Stimulated activated naive B cell treated with anti-CD40 and anti-IgM and Interleukin-4, amounts not matched to agents 10 μg/mL and 1 μg/mL and 100 μg/mL, for 72 hours (primary cell): ENCODE measurements around the gene SLC1A4.
"Not testable (repeated sequence)": the region's sequence is repeated elsewhere in the genome, so short reads cannot be mapped to it uniquely, and the experiment has no call there.

ENCODE experiments used
- ATAC-seq, 2 donors: fragments of 150-1000 bp; cut with Tn5 transposase; replicated peaks; 2 replicates each; pipeline ENCODE4 v1.10.0; 2021; ENCODE audit warnings: moderate library complexity in 1 of 2
- DNase-seq: peaks from one replicate; pipeline ENCODE4 v3.0.0; 2021
- H3K27ac Mint-ChIP-seq: one replicate; pipeline ENCODE4 v1.8.0; 2022; ENCODE audit warnings: mild to moderate bottlenecking, mixed read lengths
- H3K27me3 Mint-ChIP-seq, 2 donors: one replicate each; pipeline ENCODE4 v1.8.0; 2022; ENCODE audit warnings: mixed read lengths in 2 of 2
- H3K36me3 Mint-ChIP-seq, 2 donors: one replicate each; pipeline ENCODE4 v1.8.0; 2022; ENCODE audit warnings: mixed read lengths in 2 of 2, mild to moderate bottlenecking in 1 of 2
- H3K4me1 Mint-ChIP-seq, 2 donors: one replicate each; pipeline ENCODE4 v1.8.0; 2022; ENCODE audit warnings: mixed read lengths in 2 of 2, mild to moderate bottlenecking in 1 of 2
- H3K4me3 Mint-ChIP-seq, 2 donors: one replicate each; pipeline ENCODE4 v1.8.0; 2022; ENCODE audit warnings: mild to moderate bottlenecking in 2 of 2, mixed read lengths in 2 of 2, moderate library complexity in 1 of 2
- H3K9me3 Mint-ChIP-seq, 2 donors: one replicate each; pipeline ENCODE4 v1.8.0; 2022; ENCODE audit warnings: mixed read lengths in 2 of 2, mild to moderate bottlenecking in 1 of 2

Gene SLC1A4

DNA sequence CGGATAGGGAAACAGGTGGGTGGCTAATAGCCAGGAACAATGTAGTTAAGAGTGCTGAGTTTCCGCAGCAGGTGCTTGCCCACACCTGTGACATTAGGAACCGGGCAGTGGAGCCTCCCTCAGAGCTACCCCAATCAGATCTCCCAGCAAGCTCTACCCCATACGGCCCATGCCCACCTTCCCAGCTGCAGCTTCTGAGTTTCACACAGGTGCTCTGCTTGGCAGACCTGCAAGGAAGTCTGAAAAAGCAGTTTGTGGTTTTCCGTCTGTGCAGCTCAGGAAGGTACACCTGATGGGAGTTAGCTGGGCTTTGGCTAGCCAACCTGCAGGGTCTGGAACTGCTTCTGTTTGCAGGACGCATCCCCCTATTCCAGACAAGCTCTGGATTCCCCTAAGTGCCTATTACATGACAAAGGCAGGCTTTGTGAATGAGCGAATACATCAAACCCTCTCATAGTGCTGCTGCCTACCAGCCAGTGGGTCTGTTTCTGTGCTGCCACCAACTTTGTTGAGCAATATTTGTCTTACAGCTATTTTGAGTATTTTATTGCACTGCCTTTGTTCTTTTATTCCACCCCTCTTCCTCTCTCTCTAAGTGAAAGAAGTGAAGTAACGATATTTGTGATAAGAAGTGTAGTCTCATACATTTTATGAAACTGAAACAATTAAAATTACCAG lies 42.3 kb downstream of the SLC1A4 start:
- peak overlapping the region; percentile 52 to 69 for H3K4me3 Mint-ChIP-seq
- no peaks in the 10 kb centered on the region for H3K9me3 Mint-ChIP-seq
- peaks cover 42 to 63% of the 10 kb centered on the region in 2 donors for H3K4me1 Mint-ChIP-seq
- H3K27ac Mint-ChIP-seq: peak overlapping the region; percentile 57
- ATAC-seq (peak in 1 of 2 donors; percentile 22), DNase-seq (no peak)
- H3K36me3 Mint-ChIP-seq: peaks cover 15 to 21% of the 10 kb centered on the region in 2 donors
- no peaks in the 10 kb centered on the region for H3K27me3 Mint-ChIP-seq

DNA sequence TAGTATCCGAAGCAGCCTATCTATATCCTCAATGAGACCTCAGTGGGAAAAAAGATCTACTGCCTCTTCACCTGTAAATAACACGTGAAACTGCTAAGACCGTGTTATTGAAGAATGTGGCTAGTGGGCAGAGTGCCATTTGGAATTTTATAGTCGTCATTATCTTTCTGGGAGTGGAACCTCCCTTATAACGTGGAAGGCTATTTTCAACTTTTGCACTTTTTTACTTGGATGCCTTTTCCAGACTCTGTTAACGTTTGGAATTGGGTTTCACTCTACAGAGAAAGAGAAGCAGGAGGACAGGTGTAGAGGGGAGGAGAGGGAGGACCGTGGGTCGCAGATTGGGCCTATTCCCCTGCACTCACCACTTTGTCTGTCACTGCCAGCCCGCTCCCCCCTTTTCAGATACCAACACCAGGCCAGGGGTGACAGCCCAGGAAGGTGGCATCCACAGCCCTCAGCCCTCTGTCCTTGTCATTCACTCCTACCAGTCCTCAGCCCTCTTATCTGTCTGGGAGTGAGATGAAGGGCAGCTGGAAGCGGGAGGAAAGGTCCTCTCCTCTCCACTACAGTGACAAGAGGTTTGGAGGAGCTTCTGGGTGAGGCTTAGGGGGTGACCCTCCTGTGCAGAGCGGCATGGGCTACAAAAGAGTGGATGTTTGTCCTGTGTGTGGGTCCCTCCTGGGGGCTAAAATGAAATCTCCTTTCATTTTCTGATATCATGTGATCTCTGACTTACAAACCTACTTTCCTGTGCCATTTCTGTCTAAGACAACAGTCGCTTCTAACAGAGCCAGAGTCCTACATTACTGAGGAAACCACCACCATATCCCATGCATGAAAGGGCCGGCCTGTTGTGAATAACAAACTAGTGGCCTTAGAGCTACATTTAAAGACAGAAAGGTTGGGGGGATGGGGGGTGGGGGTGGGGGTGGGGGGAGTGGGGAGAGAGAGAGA lies 43.1 kb downstream of the SLC1A4 start:
- Mint-ChIP-seq H3K36me3 (peaks cover 23 to 26% of the 10 kb centered on the region in 2 donors), H3K9me3 (no peaks in the 10 kb centered on the region), H3K4me1 (peaks cover 41 to 63% of the 10 kb centered on the region in 2 donors), H3K4me3 (peak overlapping the region; percentile 52 to 69), H3K27ac (peak overlapping the region; percentile 57), H3K27me3 (no peaks in the 10 kb centered on the region)
- peak in 1 of 2 donors; percentile 12 for ATAC-seq
- DNase-seq: no peak

DNA sequence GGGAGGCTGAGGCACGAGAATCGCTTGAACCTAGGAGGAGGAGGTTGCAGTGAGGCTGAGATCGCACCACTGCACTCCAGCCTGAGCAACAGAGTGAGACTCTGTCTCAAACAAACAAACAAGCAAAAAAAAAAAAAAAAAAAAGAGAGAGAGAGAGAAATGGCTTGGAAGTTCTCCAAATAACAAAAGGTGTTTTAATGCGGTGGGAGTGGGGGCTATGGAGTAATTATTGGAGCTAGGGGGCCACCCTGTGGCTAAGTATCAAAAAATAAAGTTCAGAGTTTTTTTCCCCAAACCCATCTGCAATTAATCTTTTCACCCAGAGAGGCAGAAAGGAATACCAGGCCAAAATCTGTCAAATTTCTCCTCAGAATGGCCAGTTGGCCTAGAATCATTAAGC lies 44.0 kb downstream of the SLC1A4 start:
- DNase-seq (no peak), ATAC-seq (no peak)
- H3K27ac Mint-ChIP-seq: no peak overlapping the region
- no peaks in the 10 kb centered on the region for H3K9me3 Mint-ChIP-seq
- peak overlapping the region in 1 of 2 donors; percentile 10 for H3K4me3 Mint-ChIP-seq
- peaks cover 37 to 63% of the 10 kb centered on the region in 2 donors for H3K4me1 Mint-ChIP-seq
- H3K36me3 Mint-ChIP-seq: peaks cover 32 to 35% of the 10 kb centered on the region in 2 donors
- H3K27me3 Mint-ChIP-seq: no peaks in the 10 kb centered on the region

DNA sequence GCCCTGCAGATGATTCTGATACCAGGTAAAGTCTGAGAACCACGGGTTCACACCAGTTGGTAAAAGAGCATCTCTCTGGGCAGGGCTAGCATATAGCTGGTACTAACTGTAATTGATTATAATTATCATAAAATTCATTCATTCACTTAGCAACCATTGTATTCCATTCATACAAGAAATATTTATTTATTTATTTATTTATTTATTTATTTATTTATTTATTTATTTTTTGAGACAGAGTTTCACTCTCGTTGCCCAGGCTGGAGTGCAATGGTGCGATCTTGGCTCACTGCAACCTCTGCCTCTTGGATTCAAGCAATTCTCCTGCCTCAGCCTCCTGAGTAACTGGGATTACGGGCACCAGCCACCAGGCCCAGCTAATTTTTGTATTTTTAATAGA lies 44.5 kb downstream of the SLC1A4 start:
- not testable (repeated sequence) for ATAC-seq, H3K9me3 Mint-ChIP-seq, H3K27me3 Mint-ChIP-seq, H3K4me3 Mint-ChIP-seq, DNase-seq
- Mint-ChIP-seq H3K27ac (peak overlapping the region; percentile 21), H3K4me1 (peaks cover 34 to 61% of the 10 kb centered on the region in 2 donors), H3K36me3 (peaks cover 37 to 40% of the 10 kb centered on the region in 2 donors)

DNA sequence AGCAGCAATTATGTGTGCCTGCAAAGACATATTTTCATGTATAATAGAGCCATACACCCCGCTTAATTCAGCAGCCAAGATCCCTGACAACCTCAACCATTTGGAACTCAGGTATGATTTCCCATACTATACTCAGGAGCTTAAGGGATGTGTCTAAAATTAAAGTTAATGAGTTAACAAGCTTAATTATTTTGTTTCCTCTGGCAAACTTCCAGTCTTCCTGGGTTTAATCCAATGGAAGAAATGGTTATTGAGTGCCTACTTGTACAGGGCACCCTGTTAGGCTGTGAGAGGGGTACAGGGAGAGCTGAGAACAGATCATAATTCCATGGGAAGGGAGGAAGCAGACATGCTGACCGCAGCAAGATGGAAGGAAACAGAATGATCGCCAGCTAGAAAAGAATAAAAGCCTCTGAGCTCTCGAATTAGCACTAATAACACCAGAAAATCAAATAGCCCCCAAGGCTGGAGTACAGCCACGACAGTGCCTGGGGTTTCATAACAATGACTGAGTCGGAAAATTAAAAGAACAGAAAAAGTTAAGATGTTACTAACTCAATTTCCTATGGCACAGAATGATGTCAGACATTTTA lies 46.2 kb downstream of the SLC1A4 start:
- Mint-ChIP-seq H3K36me3 (peaks cover 49 to 50% of the 10 kb centered on the region in 2 donors), H3K9me3 (no peaks in the 10 kb centered on the region), H3K27ac (no peak overlapping the region), H3K4me3 (no peak overlapping the region), H3K4me1 (peaks cover 41 to 59% of the 10 kb centered on the region in 2 donors), H3K27me3 (no peaks in the 10 kb centered on the region)
- ATAC-seq (no peak), DNase-seq (no peak)

DNA sequence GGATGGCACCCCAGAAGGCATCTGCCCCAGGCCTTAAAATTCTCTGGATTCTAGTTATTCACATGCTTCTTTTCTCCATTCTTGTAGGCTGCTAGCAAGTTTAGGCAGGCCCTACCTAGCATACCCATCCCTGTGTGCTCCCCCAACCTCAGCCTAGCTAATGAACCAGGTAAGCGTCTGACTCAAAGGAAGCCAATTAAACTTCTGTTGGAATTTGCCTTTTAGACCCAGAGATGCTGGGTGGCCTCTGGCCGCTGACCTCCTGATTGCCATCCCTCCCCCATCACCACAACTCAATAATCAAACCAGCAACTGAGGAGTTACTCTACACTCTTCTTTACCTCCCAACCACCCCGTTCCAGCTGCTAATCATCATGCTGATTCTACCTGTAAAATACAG lies 48.0 kb downstream of the SLC1A4 start:
- no peaks in the 10 kb centered on the region for H3K27me3 Mint-ChIP-seq
- H3K36me3 Mint-ChIP-seq: peaks cover 49 to 54% of the 10 kb centered on the region in 2 donors
- ATAC-seq (no peak), DNase-seq (no peak)
- no peak overlapping the region for H3K4me3 Mint-ChIP-seq
- no peak overlapping the region for H3K27ac Mint-ChIP-seq
- no peaks in the 10 kb centered on the region for H3K9me3 Mint-ChIP-seq
- peaks cover 29 to 55% of the 10 kb centered on the region in 2 donors for H3K4me1 Mint-ChIP-seq

DNA sequence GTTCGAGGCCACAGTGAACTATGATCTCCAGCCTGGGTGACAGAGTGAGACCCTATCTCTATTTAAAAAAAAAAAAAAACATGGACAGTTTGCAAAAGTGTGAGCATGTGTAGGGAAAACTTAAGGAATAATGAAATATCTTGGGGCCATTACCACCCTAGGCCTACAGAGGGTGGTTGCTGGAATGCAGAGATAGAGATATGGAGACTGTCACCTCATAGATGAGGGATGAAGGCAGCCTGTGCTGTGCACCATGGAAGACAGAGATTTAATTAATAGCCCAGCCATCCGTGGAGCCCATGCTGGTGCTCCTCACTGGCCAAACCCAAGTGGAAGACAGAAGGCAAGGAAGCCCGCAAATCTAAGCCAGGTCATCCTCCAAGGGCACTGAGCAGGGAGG lies 50.4 kb downstream of the SLC1A4 start:
- peaks cover 8 to 11% of the 10 kb centered on the region in 2 donors for H3K9me3 Mint-ChIP-seq
- DNase-seq (no peak), ATAC-seq (no peak)
- H3K27me3 Mint-ChIP-seq: no peaks in the 10 kb centered on the region
- no peak overlapping the region for H3K4me3 Mint-ChIP-seq
- H3K36me3 Mint-ChIP-seq: peaks cover 60 to 66% of the 10 kb centered on the region in 2 donors
- peaks cover 29 to 49% of the 10 kb centered on the region in 2 donors for H3K4me1 Mint-ChIP-seq
- peak overlapping the region; percentile 6 for H3K27ac Mint-ChIP-seq

DNA sequence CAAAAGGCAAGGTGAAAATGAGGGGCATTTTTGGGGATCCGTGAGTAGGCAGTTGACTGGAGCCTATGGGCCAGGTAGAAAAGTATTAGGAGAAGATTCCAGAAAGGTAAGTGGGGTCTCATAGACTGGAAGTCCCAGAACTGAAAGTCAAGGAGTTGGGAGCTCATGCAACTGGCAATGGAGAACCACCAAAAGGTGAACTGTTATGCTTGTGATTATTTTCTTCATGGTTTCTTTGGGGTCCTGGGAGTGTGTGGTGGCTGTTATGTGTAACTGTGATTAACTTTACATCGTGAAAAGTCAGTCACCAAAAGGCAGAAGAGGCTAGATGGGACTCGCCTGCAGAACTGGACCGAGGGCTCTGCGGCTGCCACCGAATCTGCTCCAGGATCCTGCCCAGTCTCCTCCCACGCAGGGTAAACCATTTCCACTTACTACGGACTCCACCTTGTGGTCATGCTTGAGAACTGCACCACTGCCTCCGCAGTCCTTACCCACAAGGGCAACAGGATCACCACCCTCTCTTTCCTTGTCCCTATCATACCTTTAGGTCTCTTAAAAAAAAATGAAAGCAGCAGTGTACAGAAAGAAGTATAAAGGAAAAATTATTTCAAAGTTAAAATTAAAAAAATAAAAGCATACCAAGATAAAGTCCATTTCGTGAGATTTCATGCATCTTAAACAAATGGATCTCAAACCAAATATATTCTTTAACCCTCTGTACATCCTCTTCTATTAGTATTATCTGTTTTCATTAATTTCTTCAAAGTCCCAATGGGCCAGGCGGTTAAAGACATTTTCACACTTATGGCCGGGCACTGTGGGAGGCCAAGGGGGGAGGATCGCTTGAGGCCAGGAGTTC lies 51.4 kb downstream of the SLC1A4 start:
- Mint-ChIP-seq H3K4me3 (peak overlapping the region; percentile 27 to 49), H3K36me3 (peaks cover 67 to 73% of the 10 kb centered on the region in 2 donors), H3K9me3 (peaks cover 12 to 16% of the 10 kb centered on the region in 2 donors), H3K4me1 (peaks cover 33 to 52% of the 10 kb centered on the region in 2 donors), H3K27ac (peak overlapping the region; percentile 65), H3K27me3 (no peaks in the 10 kb centered on the region)
- ATAC-seq (peak; percentile 87 to 88), DNase-seq (peak; percentile 67)

DNA sequence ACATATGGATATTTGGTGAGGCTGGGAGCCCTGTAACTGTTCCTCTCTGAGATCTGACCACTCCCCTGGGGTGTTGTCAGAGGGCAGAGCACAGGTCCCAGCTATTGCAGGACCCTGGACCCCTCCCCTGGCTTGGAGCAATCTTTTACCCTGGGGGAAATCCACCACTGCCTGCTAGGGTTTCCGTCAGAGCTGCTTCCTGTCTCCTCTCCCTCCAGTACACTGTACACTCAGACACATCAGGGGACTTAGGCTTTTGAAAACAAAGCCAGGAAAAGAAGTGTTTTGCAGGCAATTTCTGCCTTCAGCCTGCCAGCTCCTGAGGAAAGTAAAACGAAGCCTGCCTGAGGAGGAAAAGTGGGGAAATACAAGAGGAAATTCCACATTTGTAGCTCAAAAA lies 53.8 kb downstream of the SLC1A4 start:
- Mint-ChIP-seq H3K4me1 (peaks cover 27 to 58% of the 10 kb centered on the region in 2 donors), H3K36me3 (peaks cover 74 to 79% of the 10 kb centered on the region in 2 donors), H3K4me3 (no peak overlapping the region), H3K9me3 (peaks cover 12 to 16% of the 10 kb centered on the region in 2 donors), H3K27me3 (no peaks in the 10 kb centered on the region), H3K27ac (peak overlapping the region; percentile 37)
- ATAC-seq (no peak), DNase-seq (no peak)

DNA sequence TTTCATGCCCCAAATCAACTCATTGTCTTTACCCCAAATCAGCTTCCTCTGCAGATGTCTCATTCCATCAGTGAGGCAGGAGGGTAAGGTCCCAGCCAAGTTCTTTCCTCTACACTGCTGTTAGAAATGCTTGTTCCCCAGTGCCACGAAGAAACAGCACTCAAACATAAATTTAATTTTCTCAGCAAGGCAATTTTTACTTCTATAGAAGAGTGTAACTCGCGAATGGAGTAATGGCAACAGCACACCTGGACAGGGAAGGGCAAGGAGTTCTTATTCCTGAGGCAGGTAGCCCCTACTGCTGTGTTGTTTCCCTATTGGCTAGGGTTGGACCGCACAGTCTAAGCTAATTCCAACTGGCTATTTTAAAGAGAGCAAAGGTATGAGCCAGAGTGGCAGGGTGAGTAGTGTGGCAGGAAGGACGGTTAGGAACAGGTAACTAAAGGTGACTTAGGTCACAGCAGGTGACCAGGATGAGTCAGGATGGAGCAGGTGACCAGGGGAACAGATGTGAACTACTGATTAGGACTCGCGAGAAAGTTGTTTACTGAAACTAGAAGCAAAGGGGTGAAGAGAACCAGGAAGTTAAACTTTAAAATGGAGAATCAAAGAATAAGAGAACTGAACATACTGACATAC lies 55.0 kb downstream of the SLC1A4 start:
- H3K27me3 Mint-ChIP-seq: no peaks in the 10 kb centered on the region
- ATAC-seq: no peak
- peaks cover 15 to 21% of the 10 kb centered on the region in 2 donors for H3K9me3 Mint-ChIP-seq
- DNase-seq: no peak
- peaks cover 27 to 56% of the 10 kb centered on the region in 2 donors for H3K4me1 Mint-ChIP-seq
- H3K4me3 Mint-ChIP-seq: no peak overlapping the region
- H3K36me3 Mint-ChIP-seq: peaks cover 77 to 82% of the 10 kb centered on the region in 2 donors
- no peak overlapping the region for H3K27ac Mint-ChIP-seq

DNA sequence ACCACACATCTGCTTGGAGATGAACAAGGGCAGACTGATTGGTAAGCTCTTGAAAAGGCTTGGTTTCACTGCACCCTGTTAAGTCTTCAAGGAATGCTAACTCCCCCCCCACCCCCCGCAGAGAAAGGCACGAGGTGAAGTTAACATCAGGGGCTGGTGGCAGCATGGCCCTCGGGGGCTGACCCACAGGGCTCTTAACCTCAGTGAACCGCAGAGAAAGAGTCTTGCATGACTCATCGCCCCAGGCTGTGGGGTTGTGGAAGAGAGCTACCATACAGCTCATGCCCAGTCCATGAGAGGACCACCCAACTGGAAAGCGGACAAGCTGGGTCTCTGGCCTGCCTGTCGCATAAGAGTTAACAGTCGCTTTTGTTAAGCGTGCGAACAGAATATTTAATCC lies 56.5 kb downstream of the SLC1A4 start:
- no peak overlapping the region for H3K27ac Mint-ChIP-seq
- peaks cover 17 to 45% of the 10 kb centered on the region in 2 donors for H3K4me1 Mint-ChIP-seq
- H3K4me3 Mint-ChIP-seq: no peak overlapping the region
- peaks cover 66 to 68% of the 10 kb centered on the region in 2 donors for H3K36me3 Mint-ChIP-seq
- H3K27me3 Mint-ChIP-seq: no peaks in the 10 kb centered on the region
- ATAC-seq (no peak), DNase-seq (no peak)
- peaks cover 15 to 21% of the 10 kb centered on the region in 2 donors for H3K9me3 Mint-ChIP-seq

DNA sequence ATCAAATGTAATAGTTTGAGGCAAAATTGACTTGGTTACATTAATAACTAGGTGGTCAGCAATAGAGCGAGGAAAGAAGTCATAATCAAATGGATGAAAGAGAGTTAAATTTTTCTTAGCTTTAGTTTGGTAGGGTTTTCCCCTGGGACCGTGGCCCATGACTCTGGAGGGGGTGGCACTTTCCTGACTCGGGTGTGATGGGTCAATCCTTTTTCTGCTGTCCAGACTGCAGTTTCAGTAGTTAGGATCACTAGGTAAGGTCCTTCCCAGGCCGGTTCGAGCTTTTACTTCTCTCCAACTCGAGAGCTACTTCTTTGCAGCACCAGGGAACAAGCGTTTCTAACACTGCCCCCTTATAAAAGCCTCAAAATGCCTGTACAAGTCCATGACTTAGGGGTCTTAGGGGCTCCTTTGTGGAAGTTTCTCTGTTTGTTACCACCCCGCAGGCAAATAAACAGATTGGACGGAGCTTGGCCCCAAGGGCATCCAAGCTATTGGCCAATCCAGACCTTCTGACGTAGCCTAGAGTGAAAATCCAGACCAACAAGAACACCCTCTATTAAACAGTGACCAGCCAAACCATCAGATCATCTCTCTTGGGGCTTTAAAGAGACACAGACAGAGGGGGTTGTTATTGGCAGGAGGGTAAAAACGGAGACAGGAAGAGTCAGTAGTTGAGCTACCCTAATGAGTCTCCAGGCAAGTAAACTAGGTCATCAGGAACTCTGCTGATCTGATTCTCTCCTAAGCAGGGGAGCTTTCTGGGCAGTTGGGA lies 57.6 kb downstream of the SLC1A4 start:
- peaks cover 65 to 74% of the 10 kb centered on the region in 2 donors for H3K36me3 Mint-ChIP-seq
- H3K27ac Mint-ChIP-seq: no peak overlapping the region
- H3K4me3 Mint-ChIP-seq: no peak overlapping the region
- DNase-seq (no peak), ATAC-seq (no peak)
- no peaks in the 10 kb centered on the region for H3K27me3 Mint-ChIP-seq
- peaks cover 18 to 21% of the 10 kb centered on the region in 2 donors for H3K9me3 Mint-ChIP-seq
- H3K4me1 Mint-ChIP-seq: peaks cover 20 to 44% of the 10 kb centered on the region in 2 donors
